Measurements from ENCODE around the gene LMNB1. TPM values are rescaled to one million over a fixed set of nuclear protein-coding genes. Genes with fewer than 3 reads are reported as not detected.

The LMNB1 gene
- total and polyA plus RNA-seq, 2 of the 13 experiments (the other 11 are each of a cell fraction or from before 2014, with no cell fraction given): 12.5 to 159 TPM

DNA sequence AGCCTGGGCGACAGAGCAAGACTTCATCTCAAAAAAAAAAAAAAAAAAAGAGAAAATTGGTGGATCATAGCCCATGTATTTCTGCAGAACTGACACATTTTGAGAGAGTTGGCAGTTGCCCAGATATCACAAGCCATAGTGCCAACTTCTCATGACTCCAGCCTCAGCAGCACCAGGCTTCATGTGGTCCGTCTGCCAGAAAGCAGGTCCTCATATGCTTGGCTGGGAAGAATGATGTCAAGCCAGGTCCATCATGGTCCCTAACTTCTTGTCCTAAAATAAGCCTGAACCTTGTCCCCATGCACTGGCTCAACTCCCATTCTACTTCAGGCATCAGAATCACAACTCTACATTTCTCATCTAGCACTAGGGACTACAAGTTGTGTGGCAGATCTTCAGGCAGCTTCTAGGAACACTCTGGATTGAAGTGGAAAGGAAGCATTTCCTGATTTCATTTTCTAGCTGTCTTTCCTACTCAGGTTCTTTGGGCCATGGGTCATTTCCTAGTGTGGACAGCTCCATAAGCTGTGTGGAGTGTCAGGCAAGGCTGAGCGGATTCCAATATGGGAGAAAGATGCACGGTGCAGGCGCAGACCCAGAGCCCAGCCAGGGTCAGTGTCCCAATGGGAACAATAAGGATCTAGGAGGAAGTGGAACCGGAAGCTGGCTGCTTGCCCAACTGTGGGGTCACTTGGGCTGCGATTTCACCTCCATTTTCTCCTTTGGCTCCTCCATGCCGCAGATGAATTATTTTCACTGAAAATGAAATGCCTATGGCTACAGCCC lies 90.1 kb downstream of the LMNB1 start:
- H3K9ac ChIP-seq (ENCODE audit: insufficient read depth, low read depth, low read length): no peak overlapping the region
- CTCF ChIA-PET (ENCODE audit: low intra/inter-chr PET ratio, low total read pairs): no interaction called here
- no peak for ATAC-seq
- DNase-seq (ENCODE audit: low spot score): no peak
- BruUV-seq (replicated peaks): no TSS peak
- H3K9me3 ChIP-seq (ENCODE audit: low read length): no peaks in the 10 kb centered on the region
- 88% methylated on average over 7 of the region's 8 CpGs for WGBS (ENCODE audit: low lambda C conversion rate)
- FAIRE-seq: no peak
- H3K79me2 ChIP-seq (ENCODE audit: insufficient read depth, low read length): no peaks in the 10 kb centered on the region
- no peaks in the 10 kb centered on the region; a peak in 1 of 5 replicates for H3K36me3 ChIP-seq (replicated peaks in 1 of 2; ENCODE audit: control insufficient read depth in 1 of 2, insufficient read depth in 2 of 2, low read length in 2 of 2)
- no peak overlapping the region for H2AFZ ChIP-seq (ENCODE audit: low read length)
- no peak overlapping the region for H3K4me2 ChIP-seq (ENCODE audit: low read depth, low read length)
- H4K20me1 ChIP-seq (ENCODE audit: insufficient read depth, low read length): no peaks in the 10 kb centered on the region
- H3K27ac ChIP-seq (ENCODE audit: extremely low read length, insufficient read depth, low read length): no peak overlapping the region
- H3K4me3 ChIP-seq (replicated peaks in 1 of 3; ENCODE audit: insufficient read depth in 1 of 3, low read depth in 2 of 3, low read length in 3 of 3): no peak overlapping the region
- no peaks in the 10 kb centered on the region for H3K27me3 ChIP-seq (ENCODE audit: control insufficient read depth in 1 of 2, insufficient read depth in 2 of 2, low read length in 2 of 2)
- no peaks in the 10 kb centered on the region for H3K4me1 ChIP-seq (ENCODE audit: insufficient read depth, low read length)
- POLR2A ChIA-PET: no interaction called here
- intact Hi-C loops (cut with micrococcal nuclease; ENCODE audit: unreplicated experiment) (no loop called here), in situ Hi-C loops (cut with HindIII; ENCODE audit: extremely low pct_ligation_motif_present, low pct_unique_long_range_greater_than_20kb) (no loop called here)
- TF ChIP-seq TBL1XR1 (IDR thresholded peaks at IDR 0.05; ENCODE audit: borderline replicate concordance, low read length, partially characterized antibody) (no peak), ZNF317 (CRISPR knock-in tag; IDR thresholded peaks at IDR 0.05) (no peak), ZNF263 (CRISPR knock-in tag; IDR thresholded peaks at IDR 0.05) (no peak), KDM2A (CRISPR knock-in tag; IDR thresholded peaks at IDR 0.05; ENCODE audit: borderline replicate concordance, low read depth) (no peak), KMT2A (CRISPR knock-in tag; IDR thresholded peaks at IDR 0.05) (no peak), KLF11 (CRISPR knock-in tag; IDR thresholded peaks at IDR 0.05) (no peak), ZNF3 (CRISPR knock-in tag; IDR thresholded peaks at IDR 0.05) (no peak), YEATS2 (CRISPR knock-in tag; IDR thresholded peaks at IDR 0.05; ENCODE audit: borderline replicate concordance) (no peak), RBM39 (IDR thresholded peaks at IDR 0.05; ENCODE audit: low read depth, low read length, poor library complexity, severe bottlenecking) (no peak), NCOA5 (CRISPR knock-in tag; IDR thresholded peaks at IDR 0.05) (no peak), GATAD1 (CRISPR knock-in tag; IDR thresholded peaks at IDR 0.05) (no peak), ZNF761 (CRISPR knock-in tag; conservative IDR thresholded peaks at IDR 0.05) (no peak), GLI4 (CRISPR knock-in tag; IDR thresholded peaks at IDR 0.05; ENCODE audit: borderline replicate concordance) (no peak), GABPA (IDR thresholded peaks at IDR 0.05; ENCODE audit: low read depth, low read length) (no peak), GABPA (CRISPR knock-in tag; IDR thresholded peaks at IDR 0.05; ENCODE audit: low read depth) (no peak), ETV6 (CRISPR knock-in tag; conservative IDR thresholded peaks at IDR 0.05) (no peak), ZNF468 (CRISPR knock-in tag; IDR thresholded peaks at IDR 0.05) (no peak)
- TF ChIP-seq, protein P1, sequence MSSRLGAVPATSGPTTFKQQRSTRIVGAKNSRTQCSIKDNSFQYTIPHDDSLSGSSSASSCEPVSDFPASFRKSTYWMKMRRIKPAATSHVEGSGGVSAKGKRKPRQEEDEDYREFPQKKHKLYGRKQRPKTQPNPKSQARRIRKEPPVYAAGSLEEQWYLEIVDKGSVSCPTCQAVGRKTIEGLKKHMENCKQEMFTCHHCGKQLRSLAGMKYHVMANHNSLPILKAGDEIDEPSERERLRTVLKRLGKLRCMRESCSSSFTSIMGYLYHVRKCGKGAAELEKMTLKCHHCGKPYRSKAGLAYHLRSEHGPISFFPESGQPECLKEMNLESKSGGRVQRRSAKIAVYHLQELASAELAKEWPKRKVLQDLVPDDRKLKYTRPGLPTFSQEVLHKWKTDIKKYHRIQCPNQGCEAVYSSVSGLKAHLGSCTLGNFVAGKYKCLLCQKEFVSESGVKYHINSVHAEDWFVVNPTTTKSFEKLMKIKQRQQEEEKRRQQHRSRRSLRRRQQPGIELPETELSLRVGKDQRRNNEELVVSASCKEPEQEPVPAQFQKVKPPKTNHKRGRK (CRISPR knock-in tag; IDR thresholded peaks at IDR 0.05): no peak
- TF ChIP-seq, protein P2, sequence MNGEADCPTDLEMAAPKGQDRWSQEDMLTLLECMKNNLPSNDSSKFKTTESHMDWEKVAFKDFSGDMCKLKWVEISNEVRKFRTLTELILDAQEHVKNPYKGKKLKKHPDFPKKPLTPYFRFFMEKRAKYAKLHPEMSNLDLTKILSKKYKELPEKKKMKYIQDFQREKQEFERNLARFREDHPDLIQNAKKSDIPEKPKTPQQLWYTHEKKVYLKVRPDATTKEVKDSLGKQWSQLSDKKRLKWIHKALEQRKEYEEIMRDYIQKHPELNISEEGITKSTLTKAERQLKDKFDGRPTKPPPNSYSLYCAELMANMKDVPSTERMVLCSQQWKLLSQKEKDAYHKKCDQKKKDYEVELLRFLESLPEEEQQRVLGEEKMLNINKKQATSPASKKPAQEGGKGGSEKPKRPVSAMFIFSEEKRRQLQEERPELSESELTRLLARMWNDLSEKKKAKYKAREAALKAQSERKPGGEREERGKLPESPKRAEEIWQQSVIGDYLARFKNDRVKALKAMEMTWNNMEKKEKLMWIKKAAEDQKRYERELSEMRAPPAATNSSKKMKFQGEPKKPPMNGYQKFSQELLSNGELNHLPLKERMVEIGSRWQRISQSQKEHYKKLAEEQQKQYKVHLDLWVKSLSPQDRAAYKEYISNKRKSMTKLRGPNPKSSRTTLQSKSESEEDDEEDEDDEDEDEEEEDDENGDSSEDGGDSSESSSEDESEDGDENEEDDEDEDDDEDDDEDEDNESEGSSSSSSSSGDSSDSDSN (CRISPR knock-in tag; IDR thresholded peaks at IDR 0.05): no peak
- TF ChIP-seq, protein P3, sequence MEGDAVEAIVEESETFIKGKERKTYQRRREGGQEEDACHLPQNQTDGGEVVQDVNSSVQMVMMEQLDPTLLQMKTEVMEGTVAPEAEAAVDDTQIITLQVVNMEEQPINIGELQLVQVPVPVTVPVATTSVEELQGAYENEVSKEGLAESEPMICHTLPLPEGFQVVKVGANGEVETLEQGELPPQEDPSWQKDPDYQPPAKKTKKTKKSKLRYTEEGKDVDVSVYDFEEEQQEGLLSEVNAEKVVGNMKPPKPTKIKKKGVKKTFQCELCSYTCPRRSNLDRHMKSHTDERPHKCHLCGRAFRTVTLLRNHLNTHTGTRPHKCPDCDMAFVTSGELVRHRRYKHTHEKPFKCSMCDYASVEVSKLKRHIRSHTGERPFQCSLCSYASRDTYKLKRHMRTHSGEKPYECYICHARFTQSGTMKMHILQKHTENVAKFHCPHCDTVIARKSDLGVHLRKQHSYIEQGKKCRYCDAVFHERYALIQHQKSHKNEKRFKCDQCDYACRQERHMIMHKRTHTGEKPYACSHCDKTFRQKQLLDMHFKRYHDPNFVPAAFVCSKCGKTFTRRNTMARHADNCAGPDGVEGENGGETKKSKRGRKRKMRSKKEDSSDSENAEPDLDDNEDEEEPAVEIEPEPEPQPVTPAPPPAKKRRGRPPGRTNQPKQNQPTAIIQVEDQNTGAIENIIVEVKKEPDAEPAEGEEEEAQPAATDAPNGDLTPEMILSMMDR (CRISPR knock-in tag; IDR thresholded peaks at IDR 0.05): no peak
